Activated CD4-positive, alpha-beta memory T cell treated with anti-CD3 and anti-CD28 coated beads, Interleukin-2, amount 10 ng/mL, durations not matched to agents 7 days and 5 days (primary cell): ENCODE data around the gene ASB4. TPM values are rescaled to one million over a fixed set of nuclear protein-coding genes. Genes with fewer than 3 reads are reported as not detected.
"Not testable (repeated sequence)": the region's sequence is repeated elsewhere in the genome, so short reads cannot be mapped to it uniquely, and the experiment has no call there.

Experiments
- CTCF ChIA-PET: fragments of 350-600 bp; sonication (Branson Sonifier 250); formaldehyde crosslinking; loops from one replicate; lab custom pipeline; 2021; ENCODE audit warnings: antibody characterized with exemption, inconsistent platforms; lab: Charles Lee
- POLR2A ChIA-PET: fragments of 350-600 bp; sonication (Branson Sonifier 250); formaldehyde crosslinking; loops from one replicate; lab custom pipeline; 2021; ENCODE audit warnings: antibody characterized with exemption; lab: Charles Lee
- DNase-seq: peaks from one replicate; pipeline ENCODE4 v3.0.0-alpha.2; 2020
- H3K27ac Mint-ChIP-seq: one replicate; pipeline ENCODE4 v1.8.0; 2021; ENCODE audit warnings: mild to moderate bottlenecking, mixed read lengths
- H3K27me3 Mint-ChIP-seq: one replicate; pipeline ENCODE4 v1.8.0; 2021; ENCODE audit warnings: mixed read lengths
- H3K36me3 Mint-ChIP-seq: one replicate; pipeline ENCODE4 v1.8.0; 2021; ENCODE audit warnings: low read depth, mixed read lengths
- H3K4me1 Mint-ChIP-seq: one replicate; pipeline ENCODE4 v1.8.0; 2021; ENCODE audit warnings: mixed read lengths
- H3K4me3 Mint-ChIP-seq: one replicate; pipeline ENCODE4 v1.8.0; 2021; ENCODE audit warnings: mild to moderate bottlenecking, mixed read lengths
- H3K9me3 Mint-ChIP-seq: one replicate; pipeline ENCODE4 v1.8.0; 2021; ENCODE audit warnings: mixed read lengths
- total RNA-seq, 2 experiments: library from RNA; stranded (reverse); gene quantifications; one replicate each; pipeline ENCODE4 v1.2.3, GENCODE V29; 2021

The ASB4 gene
- total RNA-seq, 2 experiments from 2014 or later, result not detected

DNA sequence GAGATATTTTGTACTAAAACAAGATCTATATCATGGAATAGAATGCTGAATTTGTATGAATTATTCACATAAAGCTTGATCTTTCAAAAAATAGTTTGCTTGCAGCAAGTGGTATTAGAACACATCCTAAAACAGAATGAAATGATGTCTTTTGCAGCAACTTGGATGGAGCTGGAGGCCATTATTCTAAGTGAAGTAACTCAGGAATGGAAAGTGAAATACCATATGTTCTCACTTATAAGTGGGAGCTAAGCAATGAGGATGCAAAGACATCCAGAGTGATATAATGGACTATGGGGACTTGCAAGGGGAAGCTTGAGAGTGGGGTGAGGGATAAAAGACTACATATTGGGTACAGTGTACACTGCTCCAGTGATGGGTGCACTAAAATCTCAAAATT, 53.7 kb downstream of the ASB4 start:
- DNase-seq, result no peak
- Mint-ChIP-seq H3K27ac (no peak overlapping the region), H3K27me3 (peaks cover 41% of the 10 kb centered on the region), H3K4me1 (no peaks in the 10 kb centered on the region), H3K9me3 (no peaks in the 10 kb centered on the region), H3K4me3 (no peak overlapping the region), H3K36me3 (no peaks in the 10 kb centered on the region)
- ChIA-PET POLR2A (no interaction called here), CTCF (no interaction called here)

GRCh38 chr7:95540366-95540765, 54.6 kb downstream of the ASB4 start:
- no peak overlapping the region for H3K4me3 Mint-ChIP-seq
- CTCF ChIA-PET, result no interaction called here
- peaks cover 35% of the 10 kb centered on the region for H3K27me3 Mint-ChIP-seq
- POLR2A ChIA-PET, result no interaction called here
- H3K36me3 Mint-ChIP-seq, result no peaks in the 10 kb centered on the region
- no peaks in the 10 kb centered on the region for H3K9me3 Mint-ChIP-seq
- H3K4me1 Mint-ChIP-seq, result no peaks in the 10 kb centered on the region
- H3K27ac Mint-ChIP-seq, result no peak overlapping the region
- DNase-seq, result no peak

- H3K36me3 Mint-ChIP-seq, result no peaks in the 10 kb centered on the region
- H3K9me3 Mint-ChIP-seq, result no peaks in the 10 kb centered on the region
- peaks cover 18% of the 10 kb centered on the region for H3K27me3 Mint-ChIP-seq
- no peak for DNase-seq
- no peak overlapping the region for H3K4me3 Mint-ChIP-seq
- no peaks in the 10 kb centered on the region for H3K4me1 Mint-ChIP-seq
- ChIA-PET CTCF (no interaction called here), POLR2A (no interaction called here)
- H3K27ac Mint-ChIP-seq, result no peak overlapping the region
Measured at GRCh38 chr7:95543312-95543711, 57.6 kb downstream of the ASB4 start.

DNA sequence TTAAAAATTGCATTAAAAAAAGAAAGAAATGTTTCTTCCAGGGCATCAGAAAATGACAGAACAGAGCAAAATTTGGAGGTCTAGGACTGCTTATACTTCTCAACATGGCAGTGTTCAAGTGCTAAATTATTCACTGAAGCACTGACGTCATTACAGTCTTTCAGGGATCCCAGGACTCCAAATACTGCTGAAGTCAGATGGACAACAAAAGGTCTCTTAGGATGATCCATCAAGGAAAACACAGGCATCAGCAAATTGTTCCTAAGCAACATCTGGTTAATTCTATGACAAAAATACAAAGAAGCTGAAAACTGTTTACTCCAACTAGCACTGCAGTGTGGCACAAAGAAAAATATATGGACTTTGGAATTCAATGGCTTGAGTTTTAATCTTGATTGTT, 58.4 kb downstream of the ASB4 start:
- Mint-ChIP-seq H3K4me3 (no peak overlapping the region), H3K27ac (no peak overlapping the region), H3K4me1 (no peaks in the 10 kb centered on the region), H3K36me3 (no peaks in the 10 kb centered on the region), H3K27me3 (peaks cover 14% of the 10 kb centered on the region), H3K9me3 (no peaks in the 10 kb centered on the region)
- ChIA-PET CTCF (interaction anchor here (1.0 kb wide), 1 partner anchor 18 kb away, joined by 3 read pairs; no protein-coding TSS in a partner anchor), POLR2A (no interaction called here)
- DNase-seq, result no peak

GRCh38 chr7:95545007-95545615, 59.4 kb downstream of the ASB4 start:
- ChIA-PET POLR2A (no interaction called here), CTCF (interaction anchor here (1.0 kb wide), 1 partner anchor 18 kb away, joined by 3 read pairs; no protein-coding TSS in a partner anchor)
- no peaks in the 10 kb centered on the region for H3K9me3 Mint-ChIP-seq
- H3K4me3 Mint-ChIP-seq, result no peak overlapping the region
- DNase-seq, result no peak
- H3K27me3 Mint-ChIP-seq, result peaks cover 9% of the 10 kb centered on the region
- no peaks in the 10 kb centered on the region for H3K4me1 Mint-ChIP-seq
- no peak overlapping the region for H3K27ac Mint-ChIP-seq
- no peaks in the 10 kb centered on the region for H3K36me3 Mint-ChIP-seq

- ChIA-PET POLR2A (no interaction called here), CTCF (no interaction called here)
- Mint-ChIP-seq H3K9me3 (no peaks in the 10 kb centered on the region), H3K27ac (no peak overlapping the region), H3K4me1 (no peaks in the 10 kb centered on the region), H3K27me3 (peaks cover 4% of the 10 kb centered on the region), H3K4me3 (no peak overlapping the region), H3K36me3 (no peaks in the 10 kb centered on the region)
- DNase-seq, result no peak
Measured at GRCh38 chr7:95545673-95546072, 59.9 kb downstream of the ASB4 start.

DNA sequence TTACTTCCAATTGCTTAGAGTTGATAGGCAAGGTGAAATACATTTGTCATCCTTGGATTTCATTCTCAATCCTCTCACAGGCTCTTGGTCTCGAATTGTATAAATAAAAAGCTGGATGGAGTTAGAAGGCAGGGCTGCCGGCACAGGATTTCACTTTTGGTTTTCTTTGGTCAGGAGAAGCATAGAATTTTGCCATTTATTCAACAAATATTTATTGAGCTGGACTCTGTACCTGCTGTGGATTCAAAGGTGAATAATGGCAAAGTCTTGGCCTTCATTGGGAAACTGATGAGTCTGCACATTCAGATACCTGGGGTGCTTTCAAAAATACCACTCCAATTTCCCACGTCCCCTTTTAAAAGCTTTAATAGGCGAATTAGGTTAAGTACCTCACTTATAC, 60.9 kb downstream of the ASB4 start:
- Mint-ChIP-seq H3K4me1 (no peaks in the 10 kb centered on the region), H3K9me3 (no peaks in the 10 kb centered on the region), H3K27me3 (peaks cover 2% of the 10 kb centered on the region), H3K27ac (no peak overlapping the region), H3K4me3 (no peak overlapping the region), H3K36me3 (no peaks in the 10 kb centered on the region)
- DNase-seq, result no peak
- CTCF ChIA-PET, result no interaction called here
- POLR2A ChIA-PET, result no interaction called here

DNA sequence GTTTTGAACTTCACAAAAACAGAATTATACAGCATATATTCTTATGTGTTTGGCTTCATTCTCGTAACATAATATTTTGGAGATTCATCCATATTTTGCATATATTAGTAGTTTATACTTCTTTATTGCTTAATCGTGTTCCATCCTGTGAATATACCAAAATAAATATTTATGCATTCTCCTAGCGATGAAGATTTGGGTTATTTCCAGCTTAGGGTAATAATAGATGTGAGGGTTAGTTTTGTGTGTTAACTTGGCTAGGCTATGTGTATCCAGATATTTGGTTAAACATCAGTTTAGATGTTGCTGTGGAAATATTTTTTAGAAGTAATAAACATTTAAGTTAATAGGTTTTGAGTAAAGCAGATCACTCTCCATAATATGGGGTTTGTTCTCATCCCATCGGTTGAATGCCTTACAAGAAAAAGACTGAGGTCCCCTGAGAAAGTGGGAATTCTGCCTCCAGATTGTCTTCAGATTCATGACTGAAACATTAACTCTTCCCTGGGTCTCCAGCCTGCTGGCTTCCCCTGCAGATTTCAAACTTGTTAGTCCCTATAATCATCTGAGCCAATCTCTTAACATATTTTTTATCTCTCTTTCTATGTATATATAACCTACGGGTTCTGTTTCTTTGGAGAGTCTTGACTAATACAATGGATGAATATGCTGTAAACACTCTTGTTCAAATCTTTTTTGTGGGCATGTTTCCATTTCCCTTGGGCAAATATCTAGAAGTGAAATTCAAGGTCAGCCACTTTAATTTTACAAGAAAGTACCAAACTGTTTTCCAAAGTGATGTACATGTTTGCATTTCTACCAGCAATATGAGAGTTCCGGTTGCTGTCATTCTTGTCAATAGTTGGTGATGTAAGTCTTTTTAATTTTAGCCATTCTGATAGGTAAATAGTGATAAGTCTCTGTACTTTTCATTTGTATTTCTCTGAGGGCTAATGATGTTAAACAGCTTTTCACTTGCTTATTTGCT, 61.9 kb downstream of the ASB4 start:
- POLR2A ChIA-PET, result no interaction called here
- CTCF ChIA-PET, result no interaction called here
- no peak for DNase-seq
- no peaks in the 10 kb centered on the region for H3K9me3 Mint-ChIP-seq
- H3K27ac Mint-ChIP-seq, result no peak overlapping the region
- no peak overlapping the region for H3K4me3 Mint-ChIP-seq
- H3K27me3 Mint-ChIP-seq, result peaks cover 1% of the 10 kb centered on the region
- no peaks in the 10 kb centered on the region for H3K4me1 Mint-ChIP-seq
- H3K36me3 Mint-ChIP-seq, result no peaks in the 10 kb centered on the region

GRCh38 chr7:95549818-95550529, 64.2 kb downstream of the ASB4 start:
- DNase-seq, result no peak
- POLR2A ChIA-PET, result no interaction called here
- CTCF ChIA-PET, result no interaction called here
- Mint-ChIP-seq H3K4me3 (no peak overlapping the region), H3K27ac (no peak overlapping the region), H3K27me3 (no peaks in the 10 kb centered on the region), H3K9me3 (no peaks in the 10 kb centered on the region), H3K36me3 (no peaks in the 10 kb centered on the region), H3K4me1 (no peaks in the 10 kb centered on the region)

GRCh38 chr7:95550546-95550945, 64.8 kb downstream of the ASB4 start:
- CTCF ChIA-PET, result no interaction called here
- no peak overlapping the region for H3K27ac Mint-ChIP-seq
- H3K4me1 Mint-ChIP-seq, result no peaks in the 10 kb centered on the region
- H3K4me3 Mint-ChIP-seq, result no peak overlapping the region
- no peak for DNase-seq
- POLR2A ChIA-PET, result no interaction called here
- no peaks in the 10 kb centered on the region for H3K27me3 Mint-ChIP-seq
- no peaks in the 10 kb centered on the region for H3K9me3 Mint-ChIP-seq
- H3K36me3 Mint-ChIP-seq, result no peaks in the 10 kb centered on the region

GRCh38 chr7:95552010-95552926, 66.5 kb downstream of the ASB4 start:
- H3K4me1 Mint-ChIP-seq, CTCF ChIA-PET, H3K36me3 Mint-ChIP-seq, POLR2A ChIA-PET, H3K9me3 Mint-ChIP-seq, DNase-seq, H3K27ac Mint-ChIP-seq, H3K4me3 Mint-ChIP-seq, H3K27me3 Mint-ChIP-seq: not testable (repeated sequence)

DNA sequence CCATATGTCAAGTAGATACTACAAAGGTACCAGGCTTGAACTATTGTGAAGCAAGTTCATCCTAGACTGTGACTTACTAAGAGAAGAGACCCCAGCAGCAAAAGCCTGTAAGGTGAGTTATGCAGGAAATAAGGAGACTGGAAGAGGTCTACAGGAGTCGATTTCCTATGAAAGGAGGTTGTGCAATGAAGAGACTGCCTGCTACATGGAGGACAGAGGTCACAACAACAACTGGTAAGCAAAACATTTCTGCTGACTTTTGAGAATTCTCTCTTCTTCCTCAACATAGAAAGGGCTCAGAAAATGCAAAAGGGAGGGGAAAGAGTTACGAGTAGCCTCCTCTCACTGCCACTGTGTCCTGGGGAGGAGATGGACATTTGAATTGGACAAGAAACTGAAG, 68.2 kb downstream of the ASB4 start:
- no peak for DNase-seq
- peaks cover 2% of the 10 kb centered on the region for H3K27me3 Mint-ChIP-seq
- ChIA-PET POLR2A (no interaction called here), CTCF (no interaction called here)
- H3K4me3 Mint-ChIP-seq, result no peak overlapping the region
- no peaks in the 10 kb centered on the region for H3K9me3 Mint-ChIP-seq
- no peaks in the 10 kb centered on the region for H3K36me3 Mint-ChIP-seq
- no peak overlapping the region for H3K27ac Mint-ChIP-seq
- H3K4me1 Mint-ChIP-seq, result no peaks in the 10 kb centered on the region
